SKM-1 (cell line): ENCODE results near the gene SP9.
"Not testable (repeated sequence)": the region's sequence is repeated elsewhere in the genome, so short reads cannot be mapped to it uniquely, and the experiment has no call there.

Experiments
- DNase-seq: peaks from one replicate; lab custom pipeline; 2025; ENCODE audit not compliant: unreplicated experiment; lab: John Stamatoyannopoulos, UW

SP9 gene

DNA sequence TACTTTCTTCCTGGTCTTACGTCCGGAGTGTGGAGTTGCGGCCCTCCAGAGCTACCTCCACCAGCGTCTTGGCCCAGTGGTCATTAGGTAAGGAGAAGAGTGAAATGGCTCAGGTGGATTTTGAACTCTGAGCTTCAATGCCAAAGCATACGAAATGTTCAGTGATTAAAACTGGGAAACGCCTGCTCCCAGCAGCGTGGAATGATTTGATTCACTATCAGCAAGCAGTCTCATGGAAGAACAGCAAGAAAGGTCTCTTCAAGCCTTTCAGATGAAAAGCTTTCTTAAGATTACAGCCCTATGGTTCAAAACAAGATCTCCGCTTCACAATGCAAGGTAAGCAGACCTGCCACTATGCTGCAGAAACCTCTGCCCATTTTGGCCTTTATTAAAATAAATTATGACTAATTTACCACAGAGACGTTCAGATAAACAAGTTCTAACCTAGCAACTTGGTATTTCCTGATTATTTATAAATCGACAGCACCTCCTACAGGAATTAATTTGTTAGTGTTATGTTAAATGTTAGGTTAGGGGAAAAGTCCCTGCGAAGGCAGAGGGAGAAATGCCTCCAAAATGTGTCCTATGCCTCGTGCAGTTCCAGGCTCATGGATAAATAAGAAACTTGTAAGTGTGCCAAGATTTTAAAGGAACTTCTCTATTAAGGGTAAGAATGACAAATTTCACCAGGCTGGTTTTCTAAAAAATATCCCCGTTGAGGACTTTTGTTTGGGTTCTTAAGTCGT is 10.1 kb downstream of the SP9 start:
- no peak for DNase-seq

DNA sequence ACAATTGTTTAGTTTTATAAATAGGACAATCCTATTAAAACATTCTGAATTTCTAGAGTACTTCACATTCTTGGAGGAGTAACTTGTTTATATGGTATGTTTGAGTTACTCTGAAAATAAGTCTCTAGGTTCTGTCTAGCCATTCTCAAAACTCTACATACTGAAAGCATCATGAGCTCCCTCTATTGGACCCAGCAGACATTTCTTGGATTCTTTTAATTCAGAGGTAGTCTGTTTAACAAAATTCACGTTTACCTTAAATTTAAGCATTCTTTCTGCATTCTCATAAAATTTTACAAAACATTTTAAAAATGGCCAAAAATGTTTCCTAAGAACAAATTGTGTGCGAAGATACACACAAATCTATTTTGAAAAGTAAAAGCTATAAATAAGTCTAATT is 15.3 kb downstream of the SP9 start:
- no peak for DNase-seq

DNA sequence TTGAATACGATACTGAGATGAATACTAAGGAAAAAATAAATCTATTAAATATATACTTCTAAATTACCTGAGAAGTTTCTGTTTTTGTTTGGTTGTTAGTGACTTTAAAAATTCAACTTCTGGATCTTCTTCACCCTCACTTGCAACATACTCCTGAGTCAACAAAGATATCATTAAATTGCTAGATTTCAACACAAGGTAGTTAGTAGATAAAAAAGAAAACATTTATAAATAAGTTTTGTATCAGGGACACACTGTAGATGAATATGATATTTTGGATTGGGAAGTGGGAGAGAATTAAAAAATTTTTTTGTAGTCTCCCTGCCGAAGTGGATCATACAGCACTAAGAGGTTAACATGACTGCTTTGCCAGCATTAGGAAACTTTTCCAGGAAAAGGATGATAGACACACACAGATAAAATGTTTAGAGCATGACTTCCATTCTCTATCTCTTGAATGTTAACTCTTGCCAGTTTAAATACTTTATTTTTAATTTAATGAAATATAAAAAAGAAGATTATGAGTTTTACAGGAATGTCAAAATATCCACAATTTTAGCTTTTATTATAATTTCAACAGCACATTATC is 15.9 kb downstream of the SP9 start:
- no peak for DNase-seq

DNA sequence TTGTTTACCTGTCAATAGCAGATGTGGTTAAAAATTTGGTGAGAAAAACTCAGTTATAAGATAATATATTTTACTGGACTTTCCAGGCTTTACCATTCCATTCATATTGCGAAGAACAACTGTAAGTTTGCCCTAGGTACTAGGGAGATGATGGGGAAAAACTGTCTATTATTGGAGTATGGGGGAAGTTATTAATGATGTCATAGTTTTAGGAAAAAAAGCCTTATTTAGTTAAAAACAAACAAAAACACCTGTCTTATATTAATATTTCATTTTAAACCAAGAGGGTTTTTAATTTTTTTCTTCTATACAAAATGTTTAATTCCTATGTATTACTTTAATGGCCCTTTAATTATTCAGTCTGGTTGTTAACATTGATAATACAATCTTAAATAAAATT is 18.2 kb downstream of the SP9 start:
- DNase-seq, result no peak

DNA sequence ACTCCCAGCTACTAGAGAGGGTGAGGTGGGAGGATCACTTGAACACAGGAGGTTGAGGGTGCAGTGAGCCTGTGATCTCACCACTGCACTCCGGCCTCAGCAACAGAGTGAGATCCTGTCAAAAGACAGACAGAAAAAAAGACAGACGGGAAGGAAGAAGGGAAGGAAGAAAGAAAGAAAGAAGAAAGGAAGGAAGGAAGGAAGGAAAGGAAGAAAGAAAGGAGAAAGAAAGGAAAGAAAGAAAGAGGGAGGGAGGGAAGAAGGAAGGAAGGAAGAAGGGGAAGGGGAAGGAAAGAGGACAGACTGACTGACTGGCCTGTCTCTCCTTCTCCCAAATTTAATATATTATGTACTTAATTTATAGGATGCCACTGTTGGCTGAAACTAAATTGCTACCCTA is 21.6 kb downstream of the SP9 start:
- no peak for DNase-seq

DNA sequence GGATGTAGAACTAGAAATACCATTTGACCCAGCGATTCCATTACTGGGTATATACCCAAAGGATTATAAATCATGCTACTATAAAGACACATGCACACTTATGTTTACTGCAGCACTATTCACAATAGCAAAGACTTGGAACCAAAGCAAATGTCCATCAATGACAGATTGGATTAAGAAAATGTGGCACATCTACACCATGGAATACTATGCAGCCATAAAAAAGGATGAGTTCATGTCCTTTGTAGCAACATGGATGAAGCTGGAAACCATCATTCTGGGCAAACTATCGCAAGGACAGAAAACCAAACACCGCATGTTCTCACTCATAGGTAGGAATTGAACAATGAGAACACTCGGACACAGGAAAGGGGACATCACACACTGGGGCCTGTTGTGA is 24.9 kb downstream of the SP9 start:
- not testable (repeated sequence) for DNase-seq

DNA sequence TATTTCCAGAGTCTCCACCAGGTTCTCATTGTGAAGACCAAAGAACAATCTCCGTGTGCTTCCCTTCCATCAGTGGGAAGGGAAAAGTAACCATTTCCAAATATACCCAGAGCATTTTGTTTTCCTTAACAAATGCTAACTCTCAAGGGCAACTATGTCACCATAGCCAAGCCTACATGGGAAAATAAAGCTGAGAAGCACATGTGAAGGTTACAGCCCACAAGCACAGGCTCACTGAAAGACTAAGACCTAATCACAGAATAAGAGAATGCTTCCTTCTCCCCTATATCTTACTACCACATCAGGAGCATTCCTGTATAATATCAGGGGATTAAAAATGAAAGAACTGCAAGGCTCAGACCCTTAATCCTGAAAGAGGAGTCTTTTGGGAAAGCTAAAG is 28.2 kb downstream of the SP9 start:
- DNase-seq, result no peak

DNA sequence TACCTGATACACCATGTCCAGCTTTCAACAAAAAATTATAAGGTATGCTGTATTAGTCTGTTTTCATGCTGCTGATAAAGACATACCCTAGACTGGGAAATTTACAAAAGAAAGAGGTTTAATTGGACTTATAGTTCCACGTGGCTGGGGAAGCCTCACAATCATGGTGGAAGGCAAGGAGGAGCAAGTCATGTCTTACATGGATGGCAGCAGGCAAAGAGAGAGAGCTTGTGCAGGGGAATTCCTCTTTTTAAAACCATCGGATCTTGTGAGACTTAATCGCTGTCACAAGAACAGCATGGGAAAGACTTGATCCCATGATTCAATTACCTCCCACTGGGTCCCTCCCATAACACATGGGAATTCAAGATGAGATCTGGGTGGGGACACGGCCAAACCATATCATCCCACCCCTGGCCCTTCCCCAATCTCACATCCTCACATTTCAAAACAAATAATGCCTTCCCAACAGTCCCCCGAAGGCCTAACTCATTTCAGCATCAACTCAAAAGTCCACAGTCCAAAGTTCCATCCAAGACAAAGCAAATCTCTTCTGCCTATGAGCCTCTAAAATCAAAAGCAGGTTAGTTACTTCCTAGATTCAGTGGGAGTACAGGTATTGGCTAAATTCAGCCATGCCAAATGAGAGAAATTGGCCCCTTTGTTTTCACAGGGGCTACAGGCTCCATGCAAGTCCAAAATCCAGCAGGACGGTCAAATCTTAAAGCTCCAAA is 28.9 kb downstream of the SP9 start:
- not testable (repeated sequence) for DNase-seq

DNA sequence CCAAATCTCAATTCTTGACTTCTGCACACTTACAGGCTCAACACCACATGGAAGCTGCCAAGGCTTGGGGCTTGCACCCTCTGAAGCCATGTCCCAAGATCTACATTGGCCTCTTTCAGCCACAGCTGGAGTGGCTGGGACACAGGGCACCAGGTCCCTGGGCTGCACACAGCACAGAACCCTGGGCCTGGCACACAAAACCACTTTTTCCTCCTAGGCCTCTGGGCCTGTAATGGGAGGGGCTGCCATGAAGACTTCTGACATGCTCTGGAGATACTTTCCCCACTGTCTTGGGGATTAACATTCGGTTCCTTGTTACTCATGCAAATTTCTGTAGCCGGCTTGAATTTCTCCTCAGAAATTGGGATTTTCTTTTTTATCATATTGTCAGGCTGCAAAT is 29.9 kb downstream of the SP9 start:
- no peak for DNase-seq

DNA sequence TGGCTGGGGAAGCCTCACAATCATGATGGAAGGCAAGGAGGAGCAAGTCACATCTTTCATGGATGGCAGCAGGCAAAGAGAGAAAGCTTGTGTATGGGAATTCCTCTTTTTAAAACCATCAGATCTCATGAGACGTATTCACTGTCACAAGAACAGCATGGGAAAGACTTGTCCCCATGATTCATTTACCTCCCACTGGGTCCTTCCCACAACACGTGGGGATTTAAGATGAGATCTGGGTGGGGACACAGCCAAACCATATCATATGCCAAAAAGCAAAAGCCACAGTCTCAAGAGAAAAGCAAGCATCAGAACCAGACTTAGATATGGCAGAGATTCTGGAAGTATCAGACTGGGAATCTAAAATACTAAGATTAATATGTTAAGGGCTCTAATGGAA is 30.8 kb downstream of the SP9 start:
- DNase-seq, result no peak

DNA sequence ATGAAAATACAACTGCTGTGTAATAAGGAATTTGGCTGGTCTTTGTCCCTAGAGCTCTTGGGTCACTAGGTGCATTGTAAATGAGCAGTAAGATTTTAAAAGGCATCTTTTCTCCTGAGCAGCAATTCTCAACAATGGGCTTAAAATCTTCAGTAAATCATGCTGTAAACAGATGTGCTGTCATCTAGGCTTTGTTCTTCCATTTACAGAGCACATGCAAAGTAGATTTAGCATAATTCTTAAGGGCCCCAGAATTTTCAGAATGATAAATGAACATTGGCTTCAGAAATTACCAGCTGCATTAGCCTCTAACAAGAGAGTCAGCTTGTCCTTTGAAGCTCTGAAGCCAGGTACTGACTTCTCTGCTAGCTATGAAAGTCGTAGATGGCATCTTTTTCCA is 33.9 kb downstream of the SP9 start:
- DNase-seq, result no peak

DNA sequence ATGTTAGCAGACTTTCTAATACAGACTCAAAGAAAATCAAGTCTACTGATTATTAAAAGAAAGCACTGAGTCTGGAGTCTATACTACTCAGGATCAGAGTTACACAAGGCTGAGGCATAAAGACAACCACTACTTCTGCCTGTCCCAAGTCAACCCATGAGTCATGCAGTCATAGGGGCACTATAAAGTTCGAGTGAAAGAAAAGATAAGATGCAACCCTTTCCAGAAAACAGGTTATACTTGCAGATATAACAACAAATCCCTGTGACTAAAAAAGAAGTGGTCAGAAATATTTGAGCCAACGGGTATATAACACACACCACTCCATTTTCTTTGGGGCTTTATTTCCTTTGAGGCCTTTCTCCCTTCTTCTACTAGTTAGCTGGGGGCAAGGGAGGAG is 42.2 kb downstream of the SP9 start:
- DNase-seq, result no peak

DNA sequence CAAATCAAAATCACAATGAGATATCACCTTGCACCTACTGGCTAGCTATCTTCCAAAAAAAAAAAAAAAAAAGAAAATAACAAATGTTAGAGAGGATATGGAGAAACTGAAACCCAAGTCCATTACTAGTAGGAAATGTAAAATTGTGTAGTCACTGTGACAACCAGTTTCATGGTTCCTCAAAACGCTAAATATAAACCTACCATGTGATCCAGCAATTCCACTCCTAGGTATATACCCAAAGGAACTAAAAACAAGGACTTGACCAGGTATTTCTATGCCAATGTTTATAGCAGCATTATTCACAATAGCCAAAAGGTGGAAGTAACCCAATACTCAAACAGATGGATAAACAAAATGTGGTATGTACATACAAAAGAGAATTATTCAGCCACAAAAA is 49.0 kb downstream of the SP9 start:
- peak; percentile 3 for DNase-seq

DNA sequence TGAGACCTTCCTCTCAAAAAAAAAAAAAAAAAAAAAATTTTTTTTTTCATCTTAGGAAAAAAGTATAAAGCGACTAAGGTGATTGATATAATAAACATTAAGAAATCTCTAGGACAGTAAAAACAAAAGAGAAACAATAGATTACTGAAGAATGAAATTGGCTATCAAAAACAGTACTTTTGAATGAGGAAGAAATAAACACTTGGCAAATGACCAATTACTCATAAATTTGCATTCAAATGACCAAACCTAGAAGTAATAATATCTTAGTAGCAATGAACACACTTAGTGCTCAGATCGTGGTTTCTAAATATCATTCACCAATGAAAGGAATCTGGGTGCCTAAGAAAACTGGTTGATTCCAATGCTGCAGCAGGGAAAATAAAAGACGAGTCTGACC is 50.4 kb downstream of the SP9 start:
- no peak for DNase-seq
